ENCODE data around the gene CDH19. TPM values are rescaled to one million over a fixed set of nuclear protein-coding genes. Genes with fewer than 3 reads are reported as not detected.

Gene CDH19
- total RNA-seq, 1 donor from 2014 or later = not detected

GRCh38 chr18:66457245-66457644 lies 146.6 kb downstream of the CDH19 start:
- intact Hi-C loops (cut with micrococcal nuclease) = no loop called here

All from T-helper 1 cell treated with Interleukin-12 subunit alpha and Interleukin-12 subunit beta and Interleukin-4 antibody, amounts not matched to agents 30 ng/mL and 1 ng/mL, for 36 hours (primary cell).